Activated CD4-positive, alpha-beta T cell treated with anti-CD3 and anti-CD28 coated beads for 1 hour (primary cell): Measurements from ENCODE around the gene RAET1G.
"Not testable (repeated sequence)": the region's sequence is repeated elsewhere in the genome, so short reads cannot be mapped to it uniquely, and the experiment has no call there.

Experiments
- DNase-seq: peaks from one replicate; pipeline ENCODE4 v3.0.0-alpha.2; 2020

The RAET1G gene

DNA sequence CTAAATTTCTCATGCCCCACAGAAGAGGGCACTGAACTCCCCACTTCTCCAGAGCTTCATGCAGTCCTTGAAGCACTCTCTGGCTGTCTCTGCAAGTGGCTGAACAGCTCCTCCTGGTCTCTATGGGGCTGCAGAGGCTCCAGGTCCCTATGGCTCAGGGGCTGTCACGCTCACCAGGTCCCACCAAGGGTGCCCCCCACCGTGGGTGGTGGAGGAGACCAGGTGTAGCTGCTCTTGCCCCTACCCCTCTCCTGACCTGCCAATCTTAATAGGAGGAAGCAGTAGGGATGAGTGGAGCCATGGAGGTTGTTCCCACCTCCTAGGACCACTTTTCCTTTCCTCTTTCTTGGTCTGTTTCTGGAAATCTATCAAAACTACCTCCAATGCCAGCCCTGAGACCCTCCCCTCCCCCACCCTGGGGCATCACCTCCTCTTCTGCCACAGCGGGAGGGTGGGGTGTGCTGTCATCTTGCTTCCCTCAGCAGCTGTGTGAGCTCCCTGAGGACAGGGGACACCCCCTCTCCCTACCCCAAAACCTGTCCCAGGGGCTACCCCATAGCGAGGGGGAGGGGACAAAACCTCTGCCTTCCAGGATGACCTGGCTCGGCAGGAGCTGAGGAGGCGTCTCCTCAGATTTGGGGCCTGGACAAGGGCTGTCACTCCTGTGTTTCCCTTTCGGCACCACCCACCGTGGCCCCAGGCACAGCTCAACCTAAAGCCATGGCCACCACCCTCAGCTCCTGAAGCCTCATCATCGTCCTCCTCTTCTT, 13.0 kb downstream of the RAET1G start:
- no peak for DNase-seq

- DNase-seq = not testable (repeated sequence)
These were observed 14.4 kb downstream of the RAET1G start for GRCh38 chr6:149908480-149908879.

- no peak for DNase-seq
These were observed 15.6 kb downstream of the RAET1G start for GRCh38 chr6:149907317-149907716.

GRCh38 chr6:149906405-149906804, 16.5 kb downstream of the RAET1G start:
- DNase-seq = no peak

- no peak for DNase-seq
These were observed 17.0 kb downstream of the RAET1G start for GRCh38 chr6:149905911-149906371.

- DNase-seq = no peak
These were observed 17.5 kb downstream of the RAET1G start for GRCh38 chr6:149905371-149905910.

GRCh38 chr6:149904661-149905370, 18.1 kb downstream of the RAET1G start:
- no peak for DNase-seq

GRCh38 chr6:149903938-149904611, 18.8 kb downstream of the RAET1G start:
- no peak for DNase-seq

GRCh38 chr6:149901444-149902140, 21.3 kb downstream of the RAET1G start:
- DNase-seq = no peak

- DNase-seq = no peak
These were observed 22.1 kb downstream of the RAET1G start for GRCh38 chr6:149900620-149901443.

DNA sequence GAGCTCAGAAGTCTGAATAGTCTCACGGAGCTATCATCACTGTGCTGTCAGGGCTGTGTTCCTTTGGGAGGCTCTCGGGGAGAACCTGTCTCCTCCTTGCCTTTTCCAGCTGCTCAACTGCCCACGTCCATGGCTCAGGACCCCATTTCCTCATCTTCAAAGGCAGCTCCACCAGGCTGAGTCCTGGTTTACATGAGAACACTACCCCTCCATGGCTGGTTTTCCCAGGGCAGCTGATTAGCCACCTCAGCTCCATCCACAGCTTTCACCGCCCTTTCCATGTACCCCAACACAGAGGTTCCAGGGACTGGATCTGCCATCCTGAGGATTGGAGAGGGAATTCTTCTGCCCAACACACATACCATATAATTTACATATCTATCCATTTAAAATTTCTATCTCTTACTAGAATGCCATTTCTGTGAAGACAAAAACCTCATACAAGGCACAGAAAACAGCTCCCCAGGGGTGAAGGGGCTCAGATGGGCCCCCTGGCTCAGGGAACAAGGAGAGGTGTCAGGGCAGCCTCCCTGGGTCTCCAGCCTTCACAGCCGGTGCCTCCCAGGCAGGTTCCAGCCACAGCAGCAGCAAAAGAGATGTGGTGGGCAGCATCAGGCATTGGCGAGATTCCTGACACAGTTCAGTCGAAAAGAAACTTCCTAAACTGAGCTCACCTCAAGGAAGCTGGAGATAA, 22.8 kb downstream of the RAET1G start:
- DNase-seq = no peak

GRCh38 chr6:149899486-149899885, 23.4 kb downstream of the RAET1G start:
- no peak for DNase-seq

DNA sequence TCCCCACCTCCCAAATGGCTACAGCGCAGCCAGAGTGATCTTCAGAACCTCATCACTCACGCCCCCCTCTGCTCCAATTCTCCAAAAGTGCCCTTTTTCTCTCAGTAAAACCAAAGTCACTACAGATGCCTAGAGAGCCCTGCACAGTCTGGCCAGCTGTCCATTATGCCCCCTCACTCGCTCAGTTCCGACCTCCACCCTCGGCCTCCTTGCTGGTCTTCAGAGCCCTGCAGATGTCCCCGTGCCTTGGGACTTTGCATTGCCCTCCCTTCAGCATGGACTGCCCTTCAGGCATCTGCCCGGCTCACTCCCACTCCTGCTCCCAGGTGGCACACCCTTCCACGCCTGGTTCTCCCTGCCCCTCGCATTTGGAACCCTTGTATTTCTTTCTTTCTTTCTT, 24.0 kb downstream of the RAET1G start:
- DNase-seq = no peak

GRCh38 chr6:149897855-149898744, 24.8 kb downstream of the RAET1G start, which contains the start of gene RAET1E:
Gene RAET1E, minus strand, starts transcription at chr6:149898113. Its CDS starts 7,212 bp downstream, at chr6:149890901.
- DNase-seq = no peak

GRCh38 chr6:149897015-149897697, 25.8 kb downstream of the RAET1G start:
- DNase-seq = no peak

DNA sequence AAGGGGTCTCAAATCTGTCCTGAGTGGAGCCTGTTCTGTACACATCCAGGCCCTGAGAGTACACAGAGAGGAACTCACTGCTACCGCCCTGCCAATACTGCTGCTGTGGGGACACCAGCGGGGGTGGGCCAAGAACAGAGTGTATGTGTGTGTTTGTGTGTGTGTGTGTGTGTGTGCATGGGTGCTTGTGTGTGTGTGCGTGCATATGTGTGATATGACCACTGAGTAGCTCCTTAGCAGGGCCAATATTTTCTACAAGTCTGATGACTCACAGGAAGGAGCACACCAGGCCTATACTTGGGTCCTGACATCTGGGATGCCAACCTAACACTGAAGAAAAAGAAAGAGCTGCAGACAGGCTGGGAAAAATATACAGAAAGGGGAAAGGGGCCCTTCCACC, 26.4 kb downstream of the RAET1G start:
- DNase-seq = no peak

DNA sequence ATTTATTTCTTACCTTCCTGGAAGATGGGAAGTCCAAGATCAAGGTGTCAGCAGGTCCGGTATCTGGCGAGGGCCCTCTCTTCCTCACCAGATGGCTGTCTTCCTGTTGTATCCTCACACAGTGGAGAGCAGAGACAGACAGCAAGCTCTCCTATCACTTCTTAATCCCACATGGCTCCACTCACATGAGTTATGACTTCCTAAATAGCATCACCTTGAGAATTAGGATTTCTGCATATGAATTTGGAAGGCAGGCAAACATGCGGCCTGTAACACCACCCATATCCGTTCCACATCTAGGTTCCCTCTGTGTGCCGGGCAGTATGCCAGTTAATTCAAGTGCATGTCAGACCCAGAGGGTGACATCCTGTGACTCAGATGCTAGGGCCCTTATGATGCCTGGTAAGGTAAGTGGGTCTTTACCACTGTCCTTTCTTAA, 27.1 kb downstream of the RAET1G start:
- no peak for DNase-seq

DNA sequence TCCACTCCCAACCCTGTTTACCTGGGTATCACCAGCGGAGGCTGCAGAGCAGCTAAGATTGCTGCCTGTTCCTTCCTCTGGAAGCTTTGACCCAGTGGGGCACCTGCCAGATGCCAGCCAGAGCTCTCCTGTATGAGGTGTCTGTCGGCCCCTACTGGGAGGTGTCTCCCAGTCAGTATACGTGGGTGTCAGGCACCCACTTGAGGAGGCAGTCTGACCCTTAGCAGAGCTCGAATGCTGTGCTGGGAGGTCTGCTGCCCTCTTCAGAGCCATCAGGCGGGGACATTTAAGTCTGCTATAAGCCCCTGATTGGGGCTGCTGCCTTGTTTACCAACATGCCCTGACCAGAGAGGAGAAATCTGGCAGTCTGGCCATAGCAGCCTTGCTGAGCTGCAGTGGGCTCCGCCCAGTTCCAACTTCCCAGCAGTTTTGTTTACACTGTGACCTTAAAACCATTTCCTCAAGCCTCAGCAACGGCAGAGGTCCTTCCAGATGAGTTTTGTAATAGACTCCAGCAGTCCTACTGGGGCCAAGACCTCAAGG, 27.8 kb downstream of the RAET1G start:
- DNase-seq = no peak

GRCh38 chr6:149891864-149892263, 31.1 kb downstream of the RAET1G start:
- not testable (repeated sequence) for DNase-seq
